ENCODE results near the gene CPE.

DNA sequence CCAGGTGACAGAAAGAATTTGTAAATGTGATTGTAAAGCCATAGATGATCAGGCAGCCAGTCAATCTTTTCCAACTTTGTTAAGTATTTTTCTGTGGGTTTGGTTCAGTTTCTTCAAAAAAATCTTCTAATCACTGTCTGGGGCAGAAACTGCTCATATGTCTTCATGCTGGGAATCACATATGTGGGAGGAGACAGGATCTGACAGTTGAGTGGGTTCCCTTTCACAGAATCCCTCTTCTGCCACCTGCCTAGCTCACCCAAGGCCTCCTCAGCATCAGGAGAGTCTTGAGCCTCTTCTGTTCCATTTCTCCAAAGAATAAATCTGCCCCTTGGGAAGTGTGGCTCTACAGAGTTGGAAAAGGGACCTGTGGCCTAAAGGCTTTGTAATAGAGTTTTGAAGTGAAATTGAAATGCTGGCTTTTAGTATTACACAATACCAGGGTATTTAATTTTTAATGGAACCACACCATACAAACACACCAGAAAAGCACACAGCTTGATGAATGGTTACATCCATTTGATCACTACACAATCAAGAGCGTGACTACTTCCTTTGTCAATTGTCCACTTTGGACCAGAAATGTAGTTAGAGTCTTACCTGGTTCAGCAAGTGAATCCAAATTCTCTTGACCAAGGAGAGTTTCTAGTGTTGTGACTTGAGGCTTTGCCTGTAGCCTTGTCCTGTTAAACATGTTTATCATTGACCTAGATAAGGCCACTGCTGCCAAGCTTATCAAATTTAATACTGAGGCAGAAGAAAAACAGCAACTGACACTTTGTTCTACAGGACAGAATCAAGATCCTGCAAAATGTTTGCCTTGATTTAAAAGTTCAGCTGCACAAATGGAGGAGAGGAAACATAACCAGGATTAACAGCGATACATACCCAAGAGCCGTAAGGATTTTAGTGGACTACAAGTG is 30.9 kb upstream of the CPE start:
- TF ChIP-seq, protein P1, sequence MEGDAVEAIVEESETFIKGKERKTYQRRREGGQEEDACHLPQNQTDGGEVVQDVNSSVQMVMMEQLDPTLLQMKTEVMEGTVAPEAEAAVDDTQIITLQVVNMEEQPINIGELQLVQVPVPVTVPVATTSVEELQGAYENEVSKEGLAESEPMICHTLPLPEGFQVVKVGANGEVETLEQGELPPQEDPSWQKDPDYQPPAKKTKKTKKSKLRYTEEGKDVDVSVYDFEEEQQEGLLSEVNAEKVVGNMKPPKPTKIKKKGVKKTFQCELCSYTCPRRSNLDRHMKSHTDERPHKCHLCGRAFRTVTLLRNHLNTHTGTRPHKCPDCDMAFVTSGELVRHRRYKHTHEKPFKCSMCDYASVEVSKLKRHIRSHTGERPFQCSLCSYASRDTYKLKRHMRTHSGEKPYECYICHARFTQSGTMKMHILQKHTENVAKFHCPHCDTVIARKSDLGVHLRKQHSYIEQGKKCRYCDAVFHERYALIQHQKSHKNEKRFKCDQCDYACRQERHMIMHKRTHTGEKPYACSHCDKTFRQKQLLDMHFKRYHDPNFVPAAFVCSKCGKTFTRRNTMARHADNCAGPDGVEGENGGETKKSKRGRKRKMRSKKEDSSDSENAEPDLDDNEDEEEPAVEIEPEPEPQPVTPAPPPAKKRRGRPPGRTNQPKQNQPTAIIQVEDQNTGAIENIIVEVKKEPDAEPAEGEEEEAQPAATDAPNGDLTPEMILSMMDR (IDR thresholded peaks at IDR 0.05), result no peak
- TF ChIP-seq POLR2A (IDR thresholded peaks at IDR 0.05), result no peak
